Measurements from ENCODE around the gene COX14.

GRCh38 chr12:50145439-50145838 lies 33.4 kb downstream of the COX14 start:
- TF ChIP-seq CTCF (IDR thresholded peaks at IDR 0.05) (no peak), EZH2 (IDR thresholded peaks at IDR 0.05) (no peak)

Measured in neural progenitor cell (in vitro differentiated cells).